NCI-H146 treated with DMSO at 0.1 percent for 48 hours (cell line): Measurements from ENCODE around the gene HS1BP3.

Source experiments
- DNase-seq: peaks from one replicate; lab custom pipeline; 2025; ENCODE audit not compliant: unreplicated experiment; lab: John Stamatoyannopoulos, UW

The HS1BP3 gene

GRCh38 chr2:20675701-20676352 is 24.9 kb upstream of the HS1BP3 start:
- DNase-seq = no peak

GRCh38 chr2:20674974-20675679 is 24.2 kb upstream of the HS1BP3 start:
- DNase-seq = no peak

GRCh38 chr2:20674309-20674965 is 23.5 kb upstream of the HS1BP3 start:
- DNase-seq = no peak

- DNase-seq = no peak
Measured at GRCh38 chr2:20673686-20674308, 22.9 kb upstream of the HS1BP3 start.

GRCh38 chr2:20672201-20672951 is 21.5 kb upstream of the HS1BP3 start:
- DNase-seq = no peak

GRCh38 chr2:20671736-20672080 is 20.8 kb upstream of the HS1BP3 start:
- no peak for DNase-seq

- no peak for DNase-seq
Measured at GRCh38 chr2:20671036-20671735, 20.3 kb upstream of the HS1BP3 start.

GRCh38 chr2:20670315-20671035 is 19.6 kb upstream of the HS1BP3 start:
- DNase-seq = no peak

- DNase-seq = no peak
Measured at GRCh38 chr2:20669562-20670314, 18.8 kb upstream of the HS1BP3 start.

- no peak for DNase-seq
Measured at GRCh38 chr2:20668871-20669475, 18.1 kb upstream of the HS1BP3 start.

GRCh38 chr2:20668451-20668850 is 17.6 kb upstream of the HS1BP3 start:
- no peak for DNase-seq

- DNase-seq = no peak
Measured at GRCh38 chr2:20667531-20668401, 16.9 kb upstream of the HS1BP3 start.

GRCh38 chr2:20667151-20667530 is 16.2 kb upstream of the HS1BP3 start:
- DNase-seq = no peak

- no peak for DNase-seq
Measured at GRCh38 chr2:20666304-20667150, 15.6 kb upstream of the HS1BP3 start, which contains the start of gene GDF7. Gene GDF7, plus strand, starts transcription at chr2:20667144. Its CDS starts 96 bp downstream, at chr2:20667240.

- no peak for DNase-seq
Measured at GRCh38 chr2:20666005-20666303, 15.1 kb upstream of the HS1BP3 start.

- DNase-seq = no peak
Measured at GRCh38 chr2:20665243-20666004, 14.5 kb upstream of the HS1BP3 start.
